ENCODE measurements around the gene PLPPR1. TPM values are rescaled to one million over a fixed set of nuclear protein-coding genes. Genes with fewer than 3 reads are reported as not detected.
A peak's percentile ranks its signal among the peaks of the same experiment; 100 is the strongest.

PLPPR1 gene
- total RNA-seq, 1 experiment from 2014 or later: not detected

DNA sequence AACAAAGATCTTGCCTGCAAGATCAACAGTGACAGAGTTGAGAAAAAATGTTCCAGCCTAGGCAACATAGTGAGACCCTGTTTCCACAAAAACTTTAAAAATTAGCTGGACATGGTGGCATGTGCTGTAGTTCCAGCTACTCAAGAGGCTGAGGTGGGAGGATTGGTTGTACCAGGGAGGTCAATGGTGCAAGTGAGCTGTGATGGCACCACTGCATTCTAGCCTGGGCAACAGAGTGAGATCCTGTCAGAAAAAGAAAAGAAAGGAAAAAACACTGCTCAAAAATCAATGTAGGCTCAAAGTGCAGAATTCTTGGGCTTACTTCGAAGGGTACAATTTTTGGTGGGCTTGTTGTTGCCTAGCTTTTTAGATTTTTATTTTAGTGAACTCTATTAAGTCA lies 145.4 kb downstream of the PLPPR1 start:
- in situ Hi-C loops (cut with HindIII; ENCODE audit: low sequenced_read_pairs): no loop called here
- DNase-seq (ENCODE audit: low spot score): no peak

- in situ Hi-C loops (cut with HindIII; ENCODE audit: low sequenced_read_pairs): no loop called here
These were observed 147.9 kb downstream of the PLPPR1 start for GRCh38 chr9:101176384-101176783.

DNA sequence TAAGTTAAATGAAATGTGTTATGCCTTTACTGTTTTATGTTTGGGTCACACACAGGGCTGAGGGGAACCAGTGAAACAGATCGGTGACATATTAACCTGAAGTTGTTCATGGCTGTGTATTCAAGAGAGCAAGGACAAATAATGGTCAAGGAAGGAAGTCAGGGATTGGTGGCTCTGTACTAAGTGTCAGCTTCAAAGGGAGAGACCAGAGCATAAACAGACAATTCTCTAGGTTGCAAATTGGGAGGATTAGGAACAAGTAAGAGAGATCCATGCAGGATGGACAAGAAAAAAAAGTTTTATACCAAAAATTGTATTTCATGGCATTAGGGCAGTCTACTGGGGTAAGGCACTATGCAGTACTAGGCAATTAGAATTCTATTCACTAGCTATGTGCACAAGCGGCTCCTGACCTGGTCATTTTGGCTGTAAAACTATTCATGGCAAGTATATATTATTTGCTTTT lies 156.3 kb downstream of the PLPPR1 start:
- in situ Hi-C loops (cut with HindIII; ENCODE audit: low sequenced_read_pairs): no loop called here
- no peak for DNase-seq (ENCODE audit: low spot score)

More at GRCh38 chr9:101176384-101176783, 147.9 kb downstream of the PLPPR1 start:
- no peak for DNase-seq (ENCODE audit: low spot score)

GRCh38 chr9:101191723-101192122 lies 163.2 kb downstream of the PLPPR1 start:
- DNase-seq (ENCODE audit: low spot score): no peak
- in situ Hi-C loops (cut with HindIII; ENCODE audit: low sequenced_read_pairs): no loop called here

GRCh38 chr9:101197026-101197425 lies 168.5 kb downstream of the PLPPR1 start:
- in situ Hi-C loops (cut with HindIII; ENCODE audit: low sequenced_read_pairs): no loop called here
- no peak for DNase-seq (ENCODE audit: low spot score)

DNA sequence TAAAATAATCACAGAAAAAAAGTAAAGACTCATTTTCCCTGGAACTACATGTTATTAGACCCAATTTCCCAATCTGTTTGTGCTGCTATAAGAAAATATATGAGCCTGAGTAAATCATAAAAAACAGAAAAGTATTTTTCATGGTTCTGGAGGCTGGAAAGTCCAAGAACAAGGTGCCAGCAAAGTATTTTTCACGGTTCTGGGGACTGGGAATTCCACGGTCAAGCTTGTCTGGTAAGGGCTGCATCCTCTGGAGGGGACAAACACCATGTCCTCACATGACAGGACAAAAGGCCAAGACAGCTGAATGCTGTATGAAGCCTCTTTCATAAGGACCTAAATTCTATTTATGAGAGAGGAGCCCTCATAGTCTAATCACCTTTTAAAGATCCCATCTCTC lies 172.3 kb downstream of the PLPPR1 start:
- DNase-seq (ENCODE audit: low spot score): no peak

DNA sequence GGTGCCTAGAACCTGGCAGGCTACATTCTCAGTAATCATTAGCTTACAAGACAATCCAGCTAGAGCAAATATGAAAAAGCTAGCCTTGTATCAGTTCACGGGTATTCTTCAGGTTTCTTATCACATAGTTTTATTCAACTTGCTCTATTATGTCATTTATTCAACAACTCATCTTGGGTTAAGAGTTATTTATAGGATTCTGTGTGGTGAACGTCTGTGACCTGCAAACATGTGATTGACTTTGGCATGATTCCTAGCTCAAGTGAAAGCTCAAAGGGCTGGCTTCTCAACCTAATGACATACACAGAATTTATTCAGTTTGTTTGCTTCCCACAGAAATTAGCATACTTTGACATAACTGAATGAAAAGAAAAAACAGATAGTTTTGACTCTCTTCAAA lies 173.1 kb downstream of the PLPPR1 start:
- in situ Hi-C loops (cut with HindIII; ENCODE audit: low sequenced_read_pairs): no loop called here

More for the DNA sequence above, 172.3 kb downstream of the PLPPR1 start:
- in situ Hi-C loops (cut with HindIII; ENCODE audit: low sequenced_read_pairs): no loop called here

GRCh38 chr9:101209670-101210069 lies 181.1 kb downstream of the PLPPR1 start:
- in situ Hi-C loops (cut with HindIII; ENCODE audit: low sequenced_read_pairs): no loop called here
- no peak for DNase-seq (ENCODE audit: low spot score)

More for the DNA sequence above, 173.1 kb downstream of the PLPPR1 start:
- no peak for DNase-seq (ENCODE audit: low spot score)

GRCh38 chr9:101212661-101213060 lies 184.1 kb downstream of the PLPPR1 start:
- no peak for DNase-seq (ENCODE audit: low spot score)
- in situ Hi-C loops (cut with HindIII; ENCODE audit: low sequenced_read_pairs): no loop called here

DNA sequence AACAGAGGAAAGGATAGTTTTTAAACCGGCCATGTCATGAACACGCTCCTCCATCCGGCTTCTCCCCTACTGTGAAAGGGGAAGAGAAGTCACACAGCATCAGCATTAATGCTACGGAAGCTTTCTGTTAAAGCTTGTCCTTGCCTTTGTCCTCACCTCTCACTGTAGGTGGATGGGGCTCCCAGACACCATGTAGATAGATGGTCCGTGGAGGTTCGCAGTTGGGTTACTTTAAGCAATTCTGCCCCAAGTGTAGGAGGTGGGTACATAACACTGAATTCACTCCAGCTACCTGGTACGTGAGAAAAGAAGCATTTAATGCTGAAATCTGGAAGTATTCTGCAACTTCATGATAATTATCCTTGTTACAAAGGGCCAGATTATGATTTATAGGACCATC lies 190.5 kb downstream of the PLPPR1 start:
- in situ Hi-C loops (cut with HindIII; ENCODE audit: low sequenced_read_pairs): no loop called here
- DNase-seq (ENCODE audit: low spot score): no peak

DNA sequence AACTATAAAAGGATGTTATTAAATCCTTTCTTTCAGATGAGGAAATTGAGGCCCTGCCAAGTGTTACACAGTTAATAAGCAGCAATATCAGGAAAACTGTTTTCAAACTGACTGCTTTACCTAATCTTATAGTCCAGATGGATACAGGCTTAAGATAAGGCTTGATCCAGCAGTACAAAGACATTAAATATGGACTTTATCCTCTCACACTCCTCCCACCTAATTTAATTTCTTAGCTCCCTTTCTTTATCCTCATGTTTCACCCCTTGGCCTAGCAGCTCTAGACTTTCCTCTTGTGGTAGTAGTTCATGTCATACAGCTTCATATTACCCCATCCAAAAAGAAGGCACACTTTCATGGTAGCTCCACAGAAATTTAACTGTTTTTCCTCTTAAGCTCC lies 191.8 kb downstream of the PLPPR1 start:
- in situ Hi-C loops (cut with HindIII; ENCODE audit: low sequenced_read_pairs): no loop called here
- DNase-seq (ENCODE audit: low spot score): no peak

GRCh38 chr9:101225271-101225670 lies 196.7 kb downstream of the PLPPR1 start:
- DNase-seq (ENCODE audit: low spot score): no peak
- in situ Hi-C loops (cut with HindIII; ENCODE audit: low sequenced_read_pairs): no loop called here

- DNase-seq (ENCODE audit: low spot score): no peak
- in situ Hi-C loops (cut with HindIII; ENCODE audit: low sequenced_read_pairs): no loop called here
These were observed 197.6 kb downstream of the PLPPR1 start for GRCh38 chr9:101226161-101226560.

GRCh38 chr9:101226803-101227202 lies 198.3 kb downstream of the PLPPR1 start:
- in situ Hi-C loops (cut with HindIII; ENCODE audit: low sequenced_read_pairs): no loop called here
- no peak for DNase-seq (ENCODE audit: low spot score)

GRCh38 chr9:101229606-101230005 lies 201.1 kb downstream of the PLPPR1 start:
- in situ Hi-C loops (cut with HindIII; ENCODE audit: low sequenced_read_pairs): no loop called here
- no peak for DNase-seq (ENCODE audit: low spot score)

GRCh38 chr9:101232405-101232977 lies 204.0 kb downstream of the PLPPR1 start:
- in situ Hi-C loops (cut with HindIII; ENCODE audit: low sequenced_read_pairs): no loop called here
- no peak for DNase-seq (ENCODE audit: low spot score)

GRCh38 chr9:101235105-101235866 lies 206.8 kb downstream of the PLPPR1 start:
- in situ Hi-C loops (cut with HindIII; ENCODE audit: low sequenced_read_pairs): no loop called here
- peak; percentile 34 for DNase-seq (ENCODE audit: low spot score)

DNA sequence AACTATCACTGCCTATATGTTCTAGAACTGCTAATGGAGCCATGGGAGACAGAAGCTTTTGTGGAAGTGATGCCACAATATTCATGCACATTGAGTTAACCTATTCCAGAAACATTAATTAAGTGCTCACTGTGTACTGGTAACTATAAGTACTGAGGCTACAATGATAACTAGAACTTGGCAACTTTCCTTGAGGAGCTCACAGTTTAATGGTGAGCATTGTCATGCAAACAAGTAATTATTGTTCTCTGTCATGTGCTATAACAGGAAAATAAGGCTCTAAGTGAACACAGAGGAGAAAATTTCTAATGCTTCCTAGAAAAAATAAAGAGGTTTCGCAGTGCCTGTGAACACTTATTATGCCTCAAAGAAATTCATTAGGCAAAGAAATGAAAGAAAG lies 214.1 kb downstream of the PLPPR1 start:
- in situ Hi-C loops (cut with HindIII; ENCODE audit: low sequenced_read_pairs): no loop called here
- no peak for DNase-seq (ENCODE audit: low spot score)

GRCh38 chr9:101246691-101247090 lies 218.2 kb downstream of the PLPPR1 start:
- in situ Hi-C loops (cut with HindIII; ENCODE audit: low sequenced_read_pairs): no loop called here
- DNase-seq (ENCODE audit: low spot score): no peak

DNA sequence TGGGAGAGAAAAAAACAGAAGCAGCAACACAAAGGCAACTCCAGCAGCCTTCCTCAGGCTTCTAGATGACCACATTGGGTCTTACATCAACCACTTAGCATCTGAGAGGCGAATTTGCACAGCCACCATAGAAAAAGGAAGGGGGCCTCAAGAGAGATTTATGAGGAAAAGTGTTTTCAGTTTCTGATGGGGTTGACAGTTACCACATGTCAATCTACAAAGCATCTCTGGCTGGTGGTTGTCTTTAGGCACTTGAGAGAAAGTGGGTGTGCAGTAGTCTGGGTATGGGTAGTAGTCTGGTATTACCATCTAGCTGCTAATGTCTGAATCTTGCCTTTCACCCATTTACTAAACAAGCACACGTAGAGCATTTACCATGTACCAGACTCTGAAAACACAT lies 218.8 kb downstream of the PLPPR1 start:
- in situ Hi-C loops (cut with HindIII; ENCODE audit: low sequenced_read_pairs): no loop called here

More for the DNA sequence above, 218.8 kb downstream of the PLPPR1 start:
- DNase-seq (ENCODE audit: low spot score): no peak
